Measurements from ENCODE around the gene RGP1. TPM values are rescaled to one million over a fixed set of nuclear protein-coding genes. Genes with fewer than 3 reads are reported as not detected.

The RGP1 gene
- 12.0 to 17.1 TPM (median 15.7 TPM) in 5 replicates for total RNA-seq (2022; extraction: Qiagen RNA extraction; ENCODE audit: low read depth)

GRCh38 chr9:35748858-35749514 lies at the start of gene RGP1, which contains the start of gene GBA2:
Gene RGP1 (plus strand): TSS chr9:35749287. CDS start chr9:35749756, 469 bp downstream.
Gene GBA2 (minus strand): TSS chr9:35749228. CDS start chr9:35748704, 524 bp downstream.

GRCh38 chr9:35732185-35732799 lies 16.8 kb upstream of the RGP1 start, which contains the start of the genes CREB3 and TLN1:
Gene CREB3 (plus strand): TSS chr9:35732666. CDS start chr9:35732773, 107 bp downstream.
Gene TLN1 (minus strand): TSS chr9:35732195. CDS start chr9:35725694, 6,501 bp downstream.

GRCh38 chr9:35754264-35754663 lies 5.2 kb downstream of the RGP1 start, which contains the start of gene MSMP:
Gene MSMP (minus strand): TSS chr9:35754276. CDS start chr9:35754129, 147 bp downstream.

GRCh38 chr9:35791297-35791921 lies 42.3 kb downstream of the RGP1 start, which contains the start of gene NPR2:
Gene NPR2 (plus strand): TSS chr9:35791591. CDS start chr9:35792409, 818 bp downstream.

Other genes starting within 250 kb of the RGP1 start
- gene TESK1, start 144.0 kb upstream of the RGP1 start, total RNA-seq (2022; extraction: Qiagen RNA extraction; ENCODE audit: low read depth), result 24.2 to 28.8 TPM (median 27.4 TPM) in 5 replicates
- 0.06 to 0.31 TPM (median 0.14 TPM) in 4 of 5 replicates, not detected in the other for gene CD72, start 130.9 kb upstream of the RGP1 start, total RNA-seq (2022; extraction: Qiagen RNA extraction; ENCODE audit: low read depth)
- gene SIT1, start 98.4 kb upstream of the RGP1 start, total RNA-seq (2022; extraction: Qiagen RNA extraction; ENCODE audit: low read depth), result not detected in 5 replicates
- gene RMRP, start 91.3 kb upstream of the RGP1 start, total RNA-seq (2022; extraction: Qiagen RNA extraction; ENCODE audit: low read depth), result 7.1 to 29.0 TPM in 2 of 5 replicates, not detected in the others
- gene CCDC107, start 91.0 kb upstream of the RGP1 start, total RNA-seq (2022; extraction: Qiagen RNA extraction; ENCODE audit: low read depth), result 24.0 to 31.8 TPM (median 31.0 TPM) in 5 replicates
- 12.4 to 18.1 TPM (median 16.3 TPM) in 5 replicates for gene ARHGEF39, start 84.1 kb upstream of the RGP1 start, total RNA-seq (2022; extraction: Qiagen RNA extraction; ENCODE audit: low read depth)
- gene CA9, start 75.4 kb upstream of the RGP1 start, total RNA-seq (2022; extraction: Qiagen RNA extraction; ENCODE audit: low read depth), result 5.0 to 9.7 TPM (median 6.3 TPM) in 5 replicates
- 629 to 695 TPM (median 677 TPM) in 5 replicates for gene TPM2, start 59.4 kb upstream of the RGP1 start, total RNA-seq (2022; extraction: Qiagen RNA extraction; ENCODE audit: low read depth)
- gene TLN1, start 17.1 kb upstream of the RGP1 start, total RNA-seq (2022; extraction: Qiagen RNA extraction; ENCODE audit: low read depth), result 117 to 128 TPM (median 120 TPM) in 5 replicates
- gene CREB3, start 16.6 kb upstream of the RGP1 start, total RNA-seq (2022; extraction: Qiagen RNA extraction; ENCODE audit: low read depth), result 55.4 to 63.4 TPM (median 58.6 TPM) in 5 replicates
- 27.0 to 37.9 TPM (median 37.4 TPM) in 5 replicates for gene GBA2, start 59 bp upstream of the RGP1 start, total RNA-seq (2022; extraction: Qiagen RNA extraction; ENCODE audit: low read depth)
- 0.32 TPM in 1 of 5 replicates, not detected in the others for gene MSMP, start 5.0 kb downstream of the RGP1 start, total RNA-seq (2022; extraction: Qiagen RNA extraction; ENCODE audit: low read depth)
- gene NPR2, start 42.3 kb downstream of the RGP1 start, total RNA-seq (2022; extraction: Qiagen RNA extraction; ENCODE audit: low read depth), result 4.7 to 7.4 TPM (median 5.5 TPM) in 5 replicates
- 0.35 to 0.76 TPM (median 0.64 TPM) in 5 replicates for gene SPAG8, start 63.0 kb downstream of the RGP1 start, total RNA-seq (2022; extraction: Qiagen RNA extraction; ENCODE audit: low read depth)
- 71.0 to 115 TPM (median 94.9 TPM) in 5 replicates for gene HINT2, start 65.8 kb downstream of the RGP1 start, total RNA-seq (2022; extraction: Qiagen RNA extraction; ENCODE audit: low read depth)
- gene FAM221B, start 79.4 kb downstream of the RGP1 start, total RNA-seq (2022; extraction: Qiagen RNA extraction; ENCODE audit: low read depth), result not detected in 5 replicates
- gene TMEM8B, start 79.9 kb downstream of the RGP1 start, total RNA-seq (2022; extraction: Qiagen RNA extraction; ENCODE audit: low read depth), result 2.0 to 4.0 TPM (median 3.0 TPM) in 5 replicates
- not detected in 5 replicates for gene OR13J1, start 121.1 kb downstream of the RGP1 start, total RNA-seq (2022; extraction: Qiagen RNA extraction; ENCODE audit: low read depth)
- gene HRCT1, start 156.9 kb downstream of the RGP1 start, total RNA-seq (2022; extraction: Qiagen RNA extraction; ENCODE audit: low read depth), result 0.16 to 0.32 TPM (median 0.28 TPM) in 5 replicates
- gene SPAAR, start 160.2 kb downstream of the RGP1 start, total RNA-seq (2022; extraction: Qiagen RNA extraction; ENCODE audit: low read depth), result 0.10 TPM in 1 of 5 replicates, not detected in the others
- gene OR2S2, start 208.9 kb downstream of the RGP1 start, total RNA-seq (2022; extraction: Qiagen RNA extraction; ENCODE audit: low read depth), result not detected in 5 replicates